ENCODE measurements around the gene CBLC. TPM values are rescaled to one million over a fixed set of nuclear protein-coding genes. Genes with fewer than 3 reads are reported as not detected.

CBLC gene
- polyA plus RNA-seq, 1 experiment = not detected

DNA sequence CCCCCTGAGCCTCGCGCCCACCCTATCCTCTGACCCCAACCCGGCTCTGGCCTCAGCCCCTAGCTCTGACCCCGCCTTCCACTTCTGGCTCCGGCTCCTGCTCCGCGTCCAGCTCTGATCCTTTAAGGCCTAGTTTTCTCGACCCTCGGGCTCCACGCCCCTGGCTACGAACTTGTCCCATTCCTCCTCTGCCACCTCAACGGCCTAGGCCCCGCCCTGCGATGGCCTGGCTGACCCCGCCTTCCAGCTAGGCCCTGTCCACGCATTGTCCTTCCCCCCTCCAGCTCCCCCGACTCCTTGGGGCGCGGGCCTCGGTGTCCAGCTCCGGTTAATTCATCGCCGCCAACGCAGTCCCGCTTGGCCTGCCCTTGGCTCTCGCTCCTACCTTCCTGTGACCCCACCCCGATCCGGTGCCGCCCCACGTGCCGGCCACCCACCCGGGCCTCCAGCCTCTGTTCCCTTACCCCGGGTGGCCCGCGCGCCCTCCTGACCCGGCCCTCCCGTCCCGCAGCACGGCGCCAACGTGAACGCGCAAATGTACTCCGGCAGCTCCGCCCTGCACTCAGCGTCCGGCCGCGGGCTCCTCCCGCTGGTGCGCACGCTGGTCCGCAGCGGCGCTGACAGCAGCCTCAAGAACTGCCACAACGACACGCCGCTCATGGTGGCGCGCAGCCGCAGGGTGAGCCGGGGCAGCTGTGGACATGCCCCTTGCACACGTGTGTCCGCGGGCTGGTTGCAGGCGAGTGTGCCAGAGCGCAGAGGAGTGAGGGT lies 19.8 kb upstream of the CBLC start:
- TF ChIP-seq CTCF (IDR thresholded peaks at IDR 0.05; ENCODE audit: insufficient read depth, low read depth, low read length) = 0 out of 2 replicates have a peak, but pooled peaks have one; percentile 10
- DNase-seq (ENCODE audit: low read depth) = no peak
- Histone ChIP-seq H3K27me3 (ENCODE audit: control insufficient read depth, insufficient read depth, low read length) (no peaks in the 10 kb centered on the region), H3K4me3 (ENCODE audit: low read depth, low read length) (peak overlapping the region; percentile 44), H3K36me3 (ENCODE audit: control insufficient read depth, insufficient read depth, low read length) (peaks cover 43% of the 10 kb centered on the region)
- ChIA-PET POLR2A (interaction anchor here (0.7 kb wide), 1 partner anchor 76 kb away, joined by 5 read pairs; no protein-coding TSS in a partner anchor), CTCF (interaction anchor here (0.8 to 3.7 kb wide), 6 partner anchors 12 to 187 kb away, joined by 3 to 36 read pairs (median 6); no protein-coding TSS in a partner anchor)

- TF ChIP-seq CTCF (IDR thresholded peaks at IDR 0.05; ENCODE audit: insufficient read depth, low read depth, low read length) = no peak
- no peak for DNase-seq (ENCODE audit: low read depth)
- POLR2A ChIA-PET = no interaction called here
- CTCF ChIA-PET = interaction anchor here (0.6 to 2.4 kb wide), 5 partner anchors 13 to 69 kb away, joined by 3 to 36 read pairs (median 4); no protein-coding TSS in a partner anchor
- Histone ChIP-seq H3K36me3 (ENCODE audit: control insufficient read depth, insufficient read depth, low read length) (peaks cover 42% of the 10 kb centered on the region), H3K4me3 (ENCODE audit: low read depth, low read length) (no peak overlapping the region), H3K27me3 (ENCODE audit: control insufficient read depth, insufficient read depth, low read length) (no peaks in the 10 kb centered on the region)
Measured at GRCh38 chr19:44758596-44758995, 19.1 kb upstream of the CBLC start.

DNA sequence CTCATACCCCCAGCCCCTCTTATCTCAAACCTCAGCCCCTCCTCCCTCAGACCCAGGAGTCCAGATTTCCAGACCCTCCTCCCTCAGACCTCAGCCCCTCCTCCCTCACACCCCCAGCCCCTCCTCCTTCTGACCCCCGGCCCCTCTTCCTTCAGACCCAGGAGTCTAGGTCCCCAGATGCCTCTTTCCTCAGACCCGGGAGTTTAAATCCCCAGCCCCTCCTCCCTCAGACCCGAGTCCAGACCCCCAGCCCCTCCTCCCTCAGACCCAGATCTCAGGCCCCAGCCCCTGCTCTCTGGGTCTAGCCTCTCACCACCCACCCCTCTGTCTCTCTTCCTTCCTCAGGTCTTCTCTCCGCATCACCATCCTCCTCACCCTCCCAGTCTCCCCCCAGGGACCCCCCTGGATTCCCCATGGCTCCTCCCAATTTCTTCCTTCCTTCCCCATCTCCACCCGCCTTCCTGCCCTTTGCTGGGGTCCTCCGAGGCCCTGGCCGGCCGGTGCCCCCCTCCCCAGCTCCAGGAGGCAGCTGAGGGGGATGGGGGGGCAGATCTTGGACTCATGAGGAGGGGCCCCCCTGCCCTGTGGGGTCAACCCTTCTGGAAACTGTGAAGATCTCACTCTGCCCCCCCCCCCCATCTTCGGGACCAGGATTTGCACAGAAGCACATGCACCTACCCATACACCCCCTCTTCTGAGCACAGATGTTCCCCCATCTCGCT lies 18.4 kb upstream of the CBLC start:
- POLR2A ChIA-PET = no interaction called here

DNA sequence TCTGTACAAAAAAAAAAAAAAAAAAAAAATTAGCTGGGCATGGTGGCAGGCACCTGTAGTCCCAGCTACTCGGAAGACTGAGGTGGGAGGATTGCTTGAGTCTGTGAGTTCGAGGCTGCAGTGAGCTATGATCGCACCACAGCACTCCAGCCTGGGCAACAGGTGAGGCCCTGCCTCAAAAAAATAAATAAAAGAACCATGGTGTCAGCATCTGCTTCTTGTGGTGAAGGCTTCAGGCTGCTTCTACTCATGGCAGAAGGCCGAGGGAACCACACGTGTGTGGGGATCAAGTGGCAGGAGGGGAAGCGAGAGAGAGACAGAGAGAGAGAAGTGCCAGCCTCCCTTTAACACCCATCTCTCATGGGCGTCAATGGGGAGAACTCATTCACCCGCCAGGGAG lies 15.7 kb upstream of the CBLC start:
- CTCF ChIA-PET = interaction anchor here (1.0 to 15.9 kb wide), 2 partner anchors 9 to 40 kb away, joined by 3 to 369 read pairs; no protein-coding TSS in a partner anchor
- no peak for TF ChIP-seq CTCF (IDR thresholded peaks at IDR 0.05; ENCODE audit: insufficient read depth, low read depth, low read length)
- H3K36me3 ChIP-seq (ENCODE audit: control insufficient read depth, insufficient read depth, low read length) = peaks cover 23% of the 10 kb centered on the region
- H3K27me3 ChIP-seq (ENCODE audit: control insufficient read depth, insufficient read depth, low read length) = no peaks in the 10 kb centered on the region
- POLR2A ChIA-PET = interaction anchor here (0.7 kb wide), 1 partner anchor 11 kb away, joined by 7 read pairs; no protein-coding TSS in a partner anchor
- no peak for DNase-seq (ENCODE audit: low read depth)
- H3K4me3 ChIP-seq (ENCODE audit: low read depth, low read length) = no peak overlapping the region

More for the DNA sequence above, 18.4 kb upstream of the CBLC start:
- Histone ChIP-seq H3K4me3 (ENCODE audit: low read depth, low read length) (no peak overlapping the region), H3K36me3 (ENCODE audit: control insufficient read depth, insufficient read depth, low read length) (peaks cover 40% of the 10 kb centered on the region), H3K27me3 (ENCODE audit: control insufficient read depth, insufficient read depth, low read length) (no peaks in the 10 kb centered on the region)
- no peak for DNase-seq (ENCODE audit: low read depth)
- CTCF ChIA-PET = interaction anchor here (0.6 to 1.0 kb wide), 3 partner anchors 14 to 31 kb away, joined by 3 to 4 read pairs (median 4); no protein-coding TSS in a partner anchor
- TF ChIP-seq CTCF (IDR thresholded peaks at IDR 0.05; ENCODE audit: insufficient read depth, low read depth, low read length) = no peak
